OCI-LY1 (cell line): Measurements from ENCODE around the gene RDH5.

ENCODE experiments used
- CTCF ChIP-seq: fragments of 200-600 bp; sonication (generic), shearing (Covaris generic); IDR thresholded peaks from 2 replicates; pipeline ENCODE4 v1.5.1; 2017; ENCODE audit warnings: mild to moderate bottlenecking, antibody characterized with exemption, low read length, moderate library complexity, mixed read lengths
- EZH2 ChIP-seq: fragments of 200-600 bp; sonication (generic), shearing (Covaris generic); IDR thresholded peaks from 2 replicates; pipeline ENCODE4 v1.8.0; 2017; ENCODE audit warnings: borderline replicate concordance, mixed run types, mild to moderate bottlenecking, antibody characterized with exemption, low read length, moderate library complexity, mixed read lengths

DNA sequence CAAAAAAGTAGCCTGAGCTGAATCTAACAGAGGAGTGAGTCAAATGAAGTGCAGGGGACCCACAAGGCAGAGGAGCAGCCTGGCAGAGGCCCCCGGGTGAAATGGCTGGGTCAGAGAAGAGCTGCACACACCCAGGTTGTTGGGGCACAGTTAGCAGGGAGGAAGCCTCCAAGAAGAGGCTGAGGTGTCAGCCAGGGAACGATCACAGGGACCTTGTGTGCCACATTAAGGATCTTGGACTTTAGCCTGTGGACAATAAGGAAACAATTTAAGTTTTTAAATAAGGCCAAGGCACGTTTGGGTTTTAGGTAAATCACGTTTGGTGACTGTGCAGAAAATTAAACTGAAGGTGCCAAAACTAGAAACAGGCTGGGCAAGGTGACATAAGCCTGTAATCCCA lies 48.4 kb upstream of the RDH5 start:
- no peak for TF ChIP-seq CTCF
- no peak for TF ChIP-seq EZH2
